Measurements from ENCODE around the gene UBXN11.
"Not testable (repeated sequence)": the region's sequence is repeated elsewhere in the genome, so short reads cannot be mapped to it uniquely, and the experiment has no call there.

DNA sequence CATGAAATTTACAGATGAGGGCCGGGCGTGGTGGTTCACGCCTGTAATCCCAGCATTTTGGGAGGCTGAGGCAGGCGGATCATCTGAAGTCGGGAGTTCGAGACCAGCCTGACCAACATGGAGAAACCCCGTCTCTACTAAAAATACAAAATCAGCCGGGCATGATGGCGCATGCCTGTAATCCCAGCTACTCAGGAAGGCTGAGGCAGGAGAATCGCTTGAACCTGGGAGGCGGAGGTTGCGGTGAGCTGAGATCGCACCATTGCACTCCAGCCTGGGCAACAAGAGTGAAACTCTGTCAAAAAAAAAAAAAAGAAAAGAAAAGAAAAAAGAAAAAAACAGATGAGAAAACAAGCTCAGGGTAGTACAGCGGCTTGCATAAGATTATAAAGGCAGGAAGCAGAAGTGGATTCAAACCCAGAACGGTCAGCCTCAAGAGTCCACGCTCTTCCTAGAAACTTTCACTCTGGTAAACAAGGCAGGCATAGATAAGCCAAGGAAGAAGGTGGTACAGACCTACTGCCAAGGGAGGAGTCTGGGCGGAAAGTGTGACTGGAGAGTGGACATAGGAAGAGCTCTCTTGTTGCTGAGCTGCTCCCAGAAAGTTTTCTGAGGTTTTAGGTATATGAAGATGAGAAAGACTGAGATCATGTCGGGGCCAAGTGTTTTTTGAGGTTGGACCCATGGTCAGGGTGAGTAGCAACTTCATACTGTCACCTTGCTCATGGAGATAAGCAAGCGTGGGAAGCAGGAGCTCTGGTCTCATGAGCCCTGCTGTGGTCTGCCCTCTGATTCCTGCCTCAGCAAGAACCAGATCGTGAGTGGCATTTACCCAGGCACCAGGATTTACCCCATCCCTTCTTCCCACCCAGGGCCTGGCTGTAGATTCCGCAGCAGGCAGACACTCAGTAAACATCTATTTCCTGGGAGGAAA lies 1.8 kb upstream of the UBXN11 start:
- TF ChIP-seq, protein P1, sequence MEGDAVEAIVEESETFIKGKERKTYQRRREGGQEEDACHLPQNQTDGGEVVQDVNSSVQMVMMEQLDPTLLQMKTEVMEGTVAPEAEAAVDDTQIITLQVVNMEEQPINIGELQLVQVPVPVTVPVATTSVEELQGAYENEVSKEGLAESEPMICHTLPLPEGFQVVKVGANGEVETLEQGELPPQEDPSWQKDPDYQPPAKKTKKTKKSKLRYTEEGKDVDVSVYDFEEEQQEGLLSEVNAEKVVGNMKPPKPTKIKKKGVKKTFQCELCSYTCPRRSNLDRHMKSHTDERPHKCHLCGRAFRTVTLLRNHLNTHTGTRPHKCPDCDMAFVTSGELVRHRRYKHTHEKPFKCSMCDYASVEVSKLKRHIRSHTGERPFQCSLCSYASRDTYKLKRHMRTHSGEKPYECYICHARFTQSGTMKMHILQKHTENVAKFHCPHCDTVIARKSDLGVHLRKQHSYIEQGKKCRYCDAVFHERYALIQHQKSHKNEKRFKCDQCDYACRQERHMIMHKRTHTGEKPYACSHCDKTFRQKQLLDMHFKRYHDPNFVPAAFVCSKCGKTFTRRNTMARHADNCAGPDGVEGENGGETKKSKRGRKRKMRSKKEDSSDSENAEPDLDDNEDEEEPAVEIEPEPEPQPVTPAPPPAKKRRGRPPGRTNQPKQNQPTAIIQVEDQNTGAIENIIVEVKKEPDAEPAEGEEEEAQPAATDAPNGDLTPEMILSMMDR (IDR thresholded peaks at IDR 0.05 in 4 of 5, conservative IDR thresholded peaks at IDR 0.05 in 1 of 5), result not testable (repeated sequence)
- TF ChIP-seq POLR2A (IDR thresholded peaks at IDR 0.05), result not testable (repeated sequence)
